Measurements from ENCODE around the gene GAB1.

DNA sequence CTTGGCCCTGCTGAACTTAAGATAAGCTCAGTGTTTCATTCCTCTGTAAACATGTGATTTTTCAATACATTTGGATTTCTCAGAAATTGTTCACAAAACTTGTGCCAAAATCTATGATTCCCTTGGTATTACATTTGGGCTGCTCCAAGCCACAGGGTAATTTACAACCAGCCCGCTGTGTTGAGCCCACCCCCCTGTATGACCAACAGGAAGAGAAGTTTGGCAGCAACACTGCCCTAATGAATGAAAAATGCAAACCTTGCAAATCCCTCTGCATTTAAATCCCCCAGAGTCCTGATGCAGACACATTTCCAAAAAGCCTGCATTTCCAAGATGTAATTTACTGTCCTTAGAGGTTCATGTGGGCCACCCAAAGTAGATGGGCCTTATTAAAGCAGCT is 34.1 kb upstream of the GAB1 start:
- TF ChIP-seq CTCF (IDR thresholded peaks at IDR 0.05), result no peak
- no peak for TF ChIP-seq POLR2A (IDR thresholded peaks at IDR 0.05)
- no peak for TF ChIP-seq POLR2AphosphoS5 (IDR thresholded peaks at IDR 0.05)
